HEK293 (cell line): ENCODE results near the gene CD44.

Source experiments
- KLF1 ChIP-seq: fragments of 450-650 bp; formaldehyde crosslinking; IDR thresholded peaks from 2 replicates; pipeline ENCODE4 v1.5.1; 2016; ENCODE audit warnings: missing biosample characterization, missing genetic modification characterization
- YY1 ChIP-seq: fragments of 450-650 bp; formaldehyde crosslinking; IDR thresholded peaks from 2 replicates; pipeline ENCODE4 v1.5.1; 2018; ENCODE audit warnings: missing biosample characterization, missing genetic modification characterization
- ZNF544 ChIP-seq: fragments of 450-650 bp; formaldehyde crosslinking; IDR thresholded peaks from 2 replicates; pipeline ENCODE4 v1.5.0; 2017; ENCODE audit warnings: missing biosample characterization, missing genetic modification characterization
- ZNF626 ChIP-seq: fragments of 450-650 bp; sonication (Bioruptor Pico); formaldehyde crosslinking; IDR thresholded peaks from 2 replicates; pipeline ENCODE4 v1.5.1; 2018; ENCODE audit warnings: missing biosample characterization, missing genetic modification characterization, inconsistent platforms
- TF ChIP-seq, protein P1 (sequence below): fragments of 450-650 bp; formaldehyde crosslinking; IDR thresholded peaks from 2 replicates; pipeline ENCODE4 v1.5.1; 2017; ENCODE audit warnings: missing biosample characterization, missing genetic modification characterization
- TF ChIP-seq, protein P2 (sequence below): fragments of 450-650 bp; formaldehyde crosslinking; IDR thresholded peaks from 2 replicates; pipeline ENCODE4 v1.5.1; 2016; ENCODE audit warnings: missing biosample characterization, missing genetic modification characterization

DNA sequence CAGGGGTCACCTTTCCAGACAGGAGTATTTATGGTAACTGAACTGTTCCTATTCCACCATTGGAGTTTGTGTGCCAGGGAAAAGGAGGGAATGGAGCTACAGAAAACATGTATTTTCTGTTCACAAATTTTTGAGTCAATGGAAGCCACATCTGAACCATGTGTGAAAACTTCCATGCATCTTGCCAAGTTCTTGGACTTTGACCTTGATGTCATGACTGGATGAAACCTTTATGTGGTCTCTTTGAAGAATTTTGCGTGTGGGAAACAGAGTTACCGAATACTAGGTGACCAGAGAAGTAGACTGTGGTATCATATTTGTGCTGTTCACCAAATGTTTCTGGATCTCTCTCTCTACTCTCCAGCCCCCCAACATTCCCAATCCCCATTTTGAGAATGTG is 104.8 kb downstream of the CD44 start:
- TF ChIP-seq, protein P1, sequence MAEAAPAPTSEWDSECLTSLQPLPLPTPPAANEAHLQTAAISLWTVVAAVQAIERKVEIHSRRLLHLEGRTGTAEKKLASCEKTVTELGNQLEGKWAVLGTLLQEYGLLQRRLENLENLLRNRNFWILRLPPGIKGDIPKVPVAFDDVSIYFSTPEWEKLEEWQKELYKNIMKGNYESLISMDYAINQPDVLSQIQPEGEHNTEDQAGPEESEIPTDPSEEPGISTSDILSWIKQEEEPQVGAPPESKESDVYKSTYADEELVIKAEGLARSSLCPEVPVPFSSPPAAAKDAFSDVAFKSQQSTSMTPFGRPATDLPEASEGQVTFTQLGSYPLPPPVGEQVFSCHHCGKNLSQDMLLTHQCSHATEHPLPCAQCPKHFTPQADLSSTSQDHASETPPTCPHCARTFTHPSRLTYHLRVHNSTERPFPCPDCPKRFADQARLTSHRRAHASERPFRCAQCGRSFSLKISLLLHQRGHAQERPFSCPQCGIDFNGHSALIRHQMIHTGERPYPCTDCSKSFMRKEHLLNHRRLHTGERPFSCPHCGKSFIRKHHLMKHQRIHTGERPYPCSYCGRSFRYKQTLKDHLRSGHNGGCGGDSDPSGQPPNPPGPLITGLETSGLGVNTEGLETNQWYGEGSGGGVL (tag by site-specific recombination), result no peak
- TF ChIP-seq ZNF544 (tag by site-specific recombination), result no peak
- no peak for TF ChIP-seq YY1
- TF ChIP-seq, protein P2, sequence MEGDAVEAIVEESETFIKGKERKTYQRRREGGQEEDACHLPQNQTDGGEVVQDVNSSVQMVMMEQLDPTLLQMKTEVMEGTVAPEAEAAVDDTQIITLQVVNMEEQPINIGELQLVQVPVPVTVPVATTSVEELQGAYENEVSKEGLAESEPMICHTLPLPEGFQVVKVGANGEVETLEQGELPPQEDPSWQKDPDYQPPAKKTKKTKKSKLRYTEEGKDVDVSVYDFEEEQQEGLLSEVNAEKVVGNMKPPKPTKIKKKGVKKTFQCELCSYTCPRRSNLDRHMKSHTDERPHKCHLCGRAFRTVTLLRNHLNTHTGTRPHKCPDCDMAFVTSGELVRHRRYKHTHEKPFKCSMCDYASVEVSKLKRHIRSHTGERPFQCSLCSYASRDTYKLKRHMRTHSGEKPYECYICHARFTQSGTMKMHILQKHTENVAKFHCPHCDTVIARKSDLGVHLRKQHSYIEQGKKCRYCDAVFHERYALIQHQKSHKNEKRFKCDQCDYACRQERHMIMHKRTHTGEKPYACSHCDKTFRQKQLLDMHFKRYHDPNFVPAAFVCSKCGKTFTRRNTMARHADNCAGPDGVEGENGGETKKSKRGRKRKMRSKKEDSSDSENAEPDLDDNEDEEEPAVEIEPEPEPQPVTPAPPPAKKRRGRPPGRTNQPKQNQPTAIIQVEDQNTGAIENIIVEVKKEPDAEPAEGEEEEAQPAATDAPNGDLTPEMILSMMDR (tag by site-specific recombination), result no peak
- TF ChIP-seq KLF1, result no peak
- TF ChIP-seq ZNF626 (tag by site-specific recombination), result no peak
